ENCODE data around the gene DCLK3.

DCLK3 gene

GRCh38 chr3:36695113-36695768, 69.1 kb downstream of the DCLK3 start:
- intact Hi-C loops (cut with DNase I; ENCODE audit: low total_unique reads), result no loop called here
- Histone ChIP-seq H3K27ac (no peak overlapping the region), H3K4me1 (no peaks in the 10 kb centered on the region), H3K9me3 (no peaks in the 10 kb centered on the region), H3K4me3 (no peak overlapping the region), H3K27me3 (no peaks in the 10 kb centered on the region), H3K36me3 (no peaks in the 10 kb centered on the region)
- no peak for TF ChIP-seq CTCF (IDR thresholded peaks at IDR 0.05)
- DNase-seq, result no peak

GRCh38 chr3:36693670-36694069, 70.7 kb downstream of the DCLK3 start:
- H3K4me1 ChIP-seq, result no peaks in the 10 kb centered on the region
- no peak overlapping the region for H3K4me3 ChIP-seq
- no peak overlapping the region for H3K27ac ChIP-seq
- DNase-seq, result no peak
- H3K36me3 ChIP-seq, result no peaks in the 10 kb centered on the region
- intact Hi-C loops (cut with DNase I; ENCODE audit: low total_unique reads), result no loop called here
- no peaks in the 10 kb centered on the region for H3K27me3 ChIP-seq
- TF ChIP-seq CTCF (IDR thresholded peaks at IDR 0.05), result no peak
- no peaks in the 10 kb centered on the region for H3K9me3 ChIP-seq

GRCh38 chr3:36689560-36689959, 74.8 kb downstream of the DCLK3 start:
- no peak for DNase-seq
- no peaks in the 10 kb centered on the region for H3K36me3 ChIP-seq
- H3K27ac ChIP-seq, result no peak overlapping the region
- H3K27me3 ChIP-seq, result no peaks in the 10 kb centered on the region
- no peaks in the 10 kb centered on the region for H3K9me3 ChIP-seq
- intact Hi-C loops (cut with DNase I; ENCODE audit: low total_unique reads), result no loop called here
- H3K4me1 ChIP-seq, result no peaks in the 10 kb centered on the region
- no peak overlapping the region for H3K4me3 ChIP-seq
- no peak for TF ChIP-seq CTCF (IDR thresholded peaks at IDR 0.05)

GRCh38 chr3:36688815-36689214, 75.5 kb downstream of the DCLK3 start:
- H3K4me3 ChIP-seq, result no peak overlapping the region
- H3K27me3 ChIP-seq, result no peaks in the 10 kb centered on the region
- H3K27ac ChIP-seq, result no peak overlapping the region
- H3K36me3 ChIP-seq, result no peaks in the 10 kb centered on the region
- no peak for TF ChIP-seq CTCF (IDR thresholded peaks at IDR 0.05)
- H3K4me1 ChIP-seq, result no peaks in the 10 kb centered on the region
- H3K9me3 ChIP-seq, result no peaks in the 10 kb centered on the region
- DNase-seq, result no peak
- intact Hi-C loops (cut with DNase I; ENCODE audit: low total_unique reads), result no loop called here

GRCh38 chr3:36686516-36686915, 77.8 kb downstream of the DCLK3 start:
- no peak overlapping the region for H3K27ac ChIP-seq

More at GRCh38 chr3:36686516-36686915, 77.8 kb downstream of the DCLK3 start:
- H3K36me3 ChIP-seq, result no peaks in the 10 kb centered on the region
- H3K4me1 ChIP-seq, result no peaks in the 10 kb centered on the region
- no peak for TF ChIP-seq CTCF (IDR thresholded peaks at IDR 0.05)
- H3K4me3 ChIP-seq, result no peak overlapping the region
- no peak for DNase-seq
- H3K9me3 ChIP-seq, result peaks cover 0 to 5% (median 0%) of the 10 kb centered on the region in 3 donors
- intact Hi-C loops (cut with DNase I; ENCODE audit: low total_unique reads), result no loop called here
- H3K27me3 ChIP-seq, result no peaks in the 10 kb centered on the region
